HepG2 (cell line): ENCODE measurements around the gene ARID1A.

Experiments
- CHCHD3 ChIP-seq: sonication (generic); formaldehyde crosslinking; IDR thresholded peaks from 2 replicates; pipeline ENCODE4 v1.8.0; 2022; ENCODE audit warnings: mild to moderate bottlenecking, missing genetic modification reagents, moderate library complexity
- MTA1 ChIP-seq: sonication (generic); formaldehyde crosslinking; IDR thresholded peaks from 2 replicates; pipeline ENCODE4 v1.4.0; 2020; ENCODE audit warnings: missing genetic modification reagents, mild to moderate bottlenecking, borderline replicate concordance
- POLR2AphosphoS5 ChIP-seq: IDR thresholded peaks from 2 replicates; pipeline ENCODE4 v1.6.1; 2012; ENCODE audit warnings: low read depth, low read length
- RAD21 ChIP-seq: fragments of 450-650 bp; formaldehyde crosslinking; IDR thresholded peaks from 2 replicates; pipeline ENCODE4 v1.5.0; 2020; ENCODE audit warnings: mild to moderate bottlenecking
- SNAI1 ChIP-seq: sonication (generic); formaldehyde crosslinking; IDR thresholded peaks from 2 replicates; pipeline ENCODE4 v1.5.0; 2020; ENCODE audit warnings: mild to moderate bottlenecking, missing genetic modification reagents, borderline replicate concordance
- SRF ChIP-seq: IDR thresholded peaks from 2 replicates; pipeline ENCODE4 v1.6.1; 2011; ENCODE audit warnings: mild to moderate bottlenecking, low read depth, low read length, moderate library complexity
- TAF15 ChIP-seq: fragments of 200-400 bp; formaldehyde crosslinking; IDR thresholded peaks from one replicate; pipeline ENCODE4 v1.6.1; 2018; ENCODE audit warnings: mild to moderate bottlenecking, low read depth, low read length; ENCODE audit not compliant: poor library complexity, severe bottlenecking
- TGIF2 ChIP-seq: IDR thresholded peaks from 2 replicates; pipeline ENCODE4 v1.6.1; 2016; ENCODE audit warnings: control low read depth, missing compliant biosample characterization
- TOPORS ChIP-seq: sonication (generic); formaldehyde crosslinking; IDR thresholded peaks from 2 replicates; pipeline ENCODE4 v1.8.0; 2023; ENCODE audit warnings: mild to moderate bottlenecking, missing genetic modification reagents
- ZFP62 ChIP-seq: sonication (generic); formaldehyde crosslinking; IDR thresholded peaks from 2 replicates; pipeline ENCODE4 v1.4.0; 2020; ENCODE audit warnings: missing genetic modification reagents
- ZNF124 ChIP-seq: sonication (generic); formaldehyde crosslinking; IDR thresholded peaks from 2 replicates; pipeline ENCODE4 v1.4.0; 2020; ENCODE audit warnings: missing genetic modification reagents
- ZNF253 ChIP-seq: sonication (generic); formaldehyde crosslinking; IDR thresholded peaks from 2 replicates; pipeline ENCODE4 v1.8.0; 2022; ENCODE audit warnings: mild to moderate bottlenecking, missing genetic modification reagents, borderline replicate concordance
- TF ChIP-seq, protein P1 (sequence below): sonication (generic); formaldehyde crosslinking; IDR thresholded peaks from 2 replicates; pipeline ENCODE4 v1.5.0; 2020; ENCODE audit warnings: mild to moderate bottlenecking, missing genetic modification reagents, moderate library complexity
- TF ChIP-seq, protein P2 (sequence below): conservative IDR thresholded peaks from 2 replicates; pipeline ENCODE4 v1.6.1; 2018; ENCODE audit warnings: missing genetic modification reagents

DNA sequence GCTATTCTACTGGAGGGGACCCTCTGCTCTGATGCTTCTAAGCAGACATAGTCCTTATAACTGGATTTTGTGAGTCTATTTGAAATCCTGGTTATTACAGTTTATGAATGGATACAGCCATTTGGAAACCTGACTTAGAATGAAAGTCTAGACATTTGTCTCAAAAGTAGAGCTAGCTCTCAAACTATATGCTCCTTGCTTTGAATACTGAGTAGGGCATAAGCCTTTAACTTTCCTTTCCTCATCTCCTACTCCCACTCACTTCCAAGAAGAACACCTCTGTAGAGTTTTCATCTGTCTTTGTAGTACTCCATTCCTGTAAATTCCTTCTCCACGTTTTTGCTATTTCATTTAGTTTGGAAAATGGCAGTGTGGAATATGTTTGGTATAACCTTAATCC lies 9.0 kb upstream of the ARID1A start:
- TF ChIP-seq TAF15 = no peak
- TF ChIP-seq, protein P1, sequence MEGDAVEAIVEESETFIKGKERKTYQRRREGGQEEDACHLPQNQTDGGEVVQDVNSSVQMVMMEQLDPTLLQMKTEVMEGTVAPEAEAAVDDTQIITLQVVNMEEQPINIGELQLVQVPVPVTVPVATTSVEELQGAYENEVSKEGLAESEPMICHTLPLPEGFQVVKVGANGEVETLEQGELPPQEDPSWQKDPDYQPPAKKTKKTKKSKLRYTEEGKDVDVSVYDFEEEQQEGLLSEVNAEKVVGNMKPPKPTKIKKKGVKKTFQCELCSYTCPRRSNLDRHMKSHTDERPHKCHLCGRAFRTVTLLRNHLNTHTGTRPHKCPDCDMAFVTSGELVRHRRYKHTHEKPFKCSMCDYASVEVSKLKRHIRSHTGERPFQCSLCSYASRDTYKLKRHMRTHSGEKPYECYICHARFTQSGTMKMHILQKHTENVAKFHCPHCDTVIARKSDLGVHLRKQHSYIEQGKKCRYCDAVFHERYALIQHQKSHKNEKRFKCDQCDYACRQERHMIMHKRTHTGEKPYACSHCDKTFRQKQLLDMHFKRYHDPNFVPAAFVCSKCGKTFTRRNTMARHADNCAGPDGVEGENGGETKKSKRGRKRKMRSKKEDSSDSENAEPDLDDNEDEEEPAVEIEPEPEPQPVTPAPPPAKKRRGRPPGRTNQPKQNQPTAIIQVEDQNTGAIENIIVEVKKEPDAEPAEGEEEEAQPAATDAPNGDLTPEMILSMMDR = no peak
- no peak for TF ChIP-seq TGIF2 (CRISPR knock-in tag)
- no peak for TF ChIP-seq SNAI1 (CRISPR knock-in tag)
- no peak for TF ChIP-seq POLR2AphosphoS5
- TF ChIP-seq, protein P2, sequence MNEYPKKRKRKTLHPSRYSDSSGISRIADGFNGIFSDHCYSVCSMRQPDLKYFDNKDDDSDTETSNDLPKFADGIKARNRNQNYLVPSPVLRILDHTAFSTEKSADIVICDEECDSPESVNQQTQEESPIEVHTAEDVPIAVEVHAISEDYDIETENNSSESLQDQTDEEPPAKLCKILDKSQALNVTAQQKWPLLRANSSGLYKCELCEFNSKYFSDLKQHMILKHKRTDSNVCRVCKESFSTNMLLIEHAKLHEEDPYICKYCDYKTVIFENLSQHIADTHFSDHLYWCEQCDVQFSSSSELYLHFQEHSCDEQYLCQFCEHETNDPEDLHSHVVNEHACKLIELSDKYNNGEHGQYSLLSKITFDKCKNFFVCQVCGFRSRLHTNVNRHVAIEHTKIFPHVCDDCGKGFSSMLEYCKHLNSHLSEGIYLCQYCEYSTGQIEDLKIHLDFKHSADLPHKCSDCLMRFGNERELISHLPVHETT (CRISPR knock-in tag) = no peak
- no peak for TF ChIP-seq RAD21 (CRISPR knock-in tag)
- TF ChIP-seq ZFP62 (CRISPR knock-in tag) = no peak
- TF ChIP-seq CHCHD3 (CRISPR knock-in tag) = no peak
- no peak for TF ChIP-seq MTA1 (CRISPR knock-in tag)
- no peak for TF ChIP-seq ZNF124 (CRISPR knock-in tag)
- no peak for TF ChIP-seq TOPORS
- TF ChIP-seq ZNF253 = no peak
- no peak for TF ChIP-seq SRF
